Epithelial cell of proximal tubule (primary cell): ENCODE data around the gene BLNK. TPM values are rescaled to one million over a fixed set of nuclear protein-coding genes. Genes with fewer than 3 reads are reported as not detected.

Source experiments
- DNase-seq: peaks from one replicate; pipeline ENCODE4 v3.0.0-alpha.2; 2011; ENCODE audit warnings: low read depth
- H3K4me3 ChIP-seq: 2 replicates; pipeline ENCODE4 v1.5.1; 2011; ENCODE audit warnings: low read depth, mild to moderate bottlenecking, low read length
- total RNA-seq: library from RNA; depleted of rRNA; stranded (reverse); fragments of >200 nt; gene quantifications from 2 replicates; pipeline ENCODE4 v1.2.3, GENCODE V29; 2015
- TF ChIP-seq, protein P1 (sequence below): conservative IDR thresholded peaks from 2 replicates; pipeline ENCODE4 v1.5.1; 2012; ENCODE audit warnings: low read depth, mild to moderate bottlenecking, low read length

BLNK gene
- total RNA-seq, 1 donor from 2014 or later = 0.12 TPM

DNA sequence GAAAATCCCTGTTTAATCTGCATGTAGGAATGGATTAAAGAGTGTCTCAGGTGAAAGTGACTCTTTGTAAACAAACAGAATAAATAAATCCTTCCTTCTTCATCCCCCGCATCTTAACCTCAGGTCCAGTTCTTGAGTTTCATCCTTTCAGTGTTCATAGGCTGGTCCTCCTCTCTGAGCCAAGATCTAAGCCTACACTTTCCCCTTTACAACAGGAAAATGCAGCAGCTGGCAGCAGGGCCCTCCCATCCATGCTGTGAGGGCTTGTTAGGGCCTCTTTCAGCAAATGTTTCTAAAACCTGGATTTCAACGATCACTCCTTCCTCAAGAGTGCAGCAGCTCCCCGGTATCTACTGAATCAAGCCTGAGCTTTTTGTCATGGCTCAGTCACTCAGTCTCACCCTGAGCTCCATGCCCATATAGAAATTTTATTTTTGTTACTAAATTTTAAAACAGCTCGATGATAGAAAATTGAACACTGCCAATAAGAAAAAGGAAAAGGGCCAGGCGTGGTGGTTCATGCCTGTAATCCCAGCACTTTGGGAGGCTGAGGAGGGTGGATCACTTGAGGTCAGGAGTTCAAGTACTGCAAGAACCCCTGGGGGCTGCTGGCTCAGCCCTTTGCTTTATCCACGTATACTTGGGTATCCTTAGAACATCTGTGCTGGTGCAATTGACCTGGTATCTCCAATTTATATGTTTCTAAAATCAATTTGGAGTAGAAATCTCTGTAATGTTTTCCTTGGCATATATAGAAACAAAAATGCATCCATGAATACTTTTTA lies 15.6 kb downstream of the BLNK start:
- TF ChIP-seq, protein P1, sequence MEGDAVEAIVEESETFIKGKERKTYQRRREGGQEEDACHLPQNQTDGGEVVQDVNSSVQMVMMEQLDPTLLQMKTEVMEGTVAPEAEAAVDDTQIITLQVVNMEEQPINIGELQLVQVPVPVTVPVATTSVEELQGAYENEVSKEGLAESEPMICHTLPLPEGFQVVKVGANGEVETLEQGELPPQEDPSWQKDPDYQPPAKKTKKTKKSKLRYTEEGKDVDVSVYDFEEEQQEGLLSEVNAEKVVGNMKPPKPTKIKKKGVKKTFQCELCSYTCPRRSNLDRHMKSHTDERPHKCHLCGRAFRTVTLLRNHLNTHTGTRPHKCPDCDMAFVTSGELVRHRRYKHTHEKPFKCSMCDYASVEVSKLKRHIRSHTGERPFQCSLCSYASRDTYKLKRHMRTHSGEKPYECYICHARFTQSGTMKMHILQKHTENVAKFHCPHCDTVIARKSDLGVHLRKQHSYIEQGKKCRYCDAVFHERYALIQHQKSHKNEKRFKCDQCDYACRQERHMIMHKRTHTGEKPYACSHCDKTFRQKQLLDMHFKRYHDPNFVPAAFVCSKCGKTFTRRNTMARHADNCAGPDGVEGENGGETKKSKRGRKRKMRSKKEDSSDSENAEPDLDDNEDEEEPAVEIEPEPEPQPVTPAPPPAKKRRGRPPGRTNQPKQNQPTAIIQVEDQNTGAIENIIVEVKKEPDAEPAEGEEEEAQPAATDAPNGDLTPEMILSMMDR = no peak
- H3K4me3 ChIP-seq = no peak overlapping the region
- no peak for DNase-seq

DNA sequence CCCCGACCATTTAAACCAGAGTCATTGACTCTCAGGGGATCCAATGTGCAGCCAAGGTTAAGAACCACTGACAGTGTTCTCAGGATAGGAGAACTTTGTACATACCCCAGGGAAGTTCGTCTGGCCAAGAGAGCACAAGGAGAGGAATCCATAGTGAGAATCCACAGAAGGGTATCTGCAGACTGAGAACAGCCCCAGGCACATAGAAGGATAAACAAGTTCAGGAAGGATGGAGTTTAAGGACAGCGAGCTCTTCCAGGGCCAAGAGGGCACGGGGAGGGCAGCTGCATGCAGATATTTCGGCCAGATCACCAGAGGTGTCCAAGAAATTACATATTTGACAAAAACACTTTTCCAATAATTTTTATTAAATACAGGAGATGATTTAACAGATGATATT lies 16.4 kb downstream of the BLNK start:
- H3K4me3 ChIP-seq = no peak overlapping the region
- TF ChIP-seq, protein P1 = no peak
- no peak for DNase-seq

DNA sequence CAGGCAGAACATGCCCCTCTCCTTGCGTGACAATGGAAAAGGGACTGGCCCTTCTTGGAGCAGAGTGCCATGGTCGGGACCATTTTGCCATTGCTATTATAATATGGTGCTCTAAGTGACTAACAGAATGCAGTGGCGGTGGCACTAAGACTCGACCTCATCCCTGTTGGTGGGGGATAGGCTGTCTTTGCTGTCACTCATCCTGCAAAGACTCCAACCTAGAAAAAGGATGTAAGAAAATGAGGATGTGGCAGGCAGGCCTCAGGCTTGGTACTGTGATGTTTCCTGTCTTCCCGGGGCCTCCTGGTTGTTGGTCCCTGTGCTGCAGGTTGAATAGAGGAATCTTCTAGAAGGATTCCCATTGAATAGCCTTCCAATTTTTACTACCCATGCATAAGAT lies 18.6 kb downstream of the BLNK start:
- TF ChIP-seq, protein P1 = no peak
- DNase-seq = no peak
- no peak overlapping the region for H3K4me3 ChIP-seq

DNA sequence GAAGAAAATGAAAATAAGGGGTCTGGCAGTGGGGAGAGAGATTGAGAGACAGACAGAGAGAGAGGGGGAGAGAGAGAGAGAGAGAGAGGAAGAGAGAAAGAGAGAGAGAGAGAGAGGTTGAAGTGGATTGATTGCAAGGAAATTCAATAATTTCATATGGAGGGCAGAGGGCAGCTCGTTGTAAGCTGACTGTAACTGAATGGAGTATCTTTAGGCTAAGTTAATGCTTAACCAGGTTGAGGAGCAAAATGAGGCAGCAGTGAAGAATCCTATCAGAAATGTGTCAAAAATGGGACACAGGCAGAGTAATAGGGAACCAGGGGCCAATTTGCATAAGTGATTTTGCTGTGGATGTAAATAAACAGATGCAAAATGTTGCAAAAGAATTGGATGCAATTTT lies 21.0 kb downstream of the BLNK start:
- no peak overlapping the region for H3K4me3 ChIP-seq
- TF ChIP-seq, protein P1 = no peak
- DNase-seq = no peak

DNA sequence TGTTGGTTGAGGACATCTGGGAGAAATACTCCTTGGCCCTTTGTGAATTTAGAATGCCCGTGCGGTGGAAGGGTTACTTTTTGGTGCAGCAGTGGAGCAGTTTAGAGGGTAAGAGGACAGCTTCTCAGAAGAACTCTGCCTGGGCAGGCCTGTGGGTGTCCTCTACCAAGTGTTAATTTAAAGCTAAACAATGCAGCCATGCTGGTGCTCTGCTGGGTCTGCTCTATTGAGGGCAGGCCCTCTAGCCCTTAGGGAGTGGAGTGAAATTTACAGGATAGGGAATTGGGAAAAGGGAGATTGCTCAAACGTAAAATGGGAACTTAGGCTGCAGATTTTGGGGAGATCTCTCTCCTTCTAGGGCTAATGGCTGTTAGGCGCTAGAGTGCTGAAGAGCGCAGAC lies 22.1 kb downstream of the BLNK start:
- H3K4me3 ChIP-seq = no peak overlapping the region
- no peak for DNase-seq
- TF ChIP-seq, protein P1 = no peak

DNA sequence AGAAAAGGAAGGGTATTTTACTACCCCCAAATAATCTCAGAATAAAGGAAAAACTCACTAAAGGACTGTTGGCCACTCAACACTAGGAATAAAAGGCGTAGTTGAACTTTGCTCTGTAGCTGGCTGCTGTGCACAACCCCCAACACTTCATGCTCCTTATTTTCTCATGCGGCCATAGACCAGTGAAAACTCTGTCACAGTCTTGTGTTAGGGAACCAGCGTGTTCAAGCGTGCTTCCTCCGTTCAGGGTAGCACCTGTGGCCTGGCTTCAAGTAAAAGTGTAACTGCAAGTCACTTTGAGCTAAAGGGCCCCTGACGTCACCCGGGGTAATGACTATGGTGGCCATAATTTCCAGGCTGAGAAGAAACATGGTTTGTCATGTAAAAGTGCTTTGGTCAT lies 27.0 kb downstream of the BLNK start:
- no peak for DNase-seq
- TF ChIP-seq, protein P1 = no peak
- no peak overlapping the region for H3K4me3 ChIP-seq

DNA sequence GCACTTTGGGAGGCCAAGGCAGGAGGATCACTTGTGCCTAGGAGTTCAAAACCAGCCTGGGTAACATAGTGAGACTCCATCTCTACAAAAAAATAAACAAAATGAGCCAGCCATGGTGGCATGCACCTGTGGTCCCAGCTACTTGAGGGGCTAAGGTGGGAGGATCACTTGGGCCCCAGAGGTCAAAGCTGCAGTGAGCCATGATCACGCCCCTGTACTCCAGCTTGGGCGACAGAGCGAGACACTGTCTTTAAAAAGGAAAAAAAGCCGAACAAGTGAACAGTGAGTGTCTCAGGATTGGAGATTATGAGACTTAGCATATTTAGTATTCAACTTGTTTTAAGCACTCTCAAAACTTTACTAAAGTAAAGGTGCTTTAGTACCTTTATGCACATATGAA lies 28.1 kb downstream of the BLNK start:
- H3K4me3 ChIP-seq = no peak overlapping the region
- no peak for DNase-seq
- TF ChIP-seq, protein P1 = no peak
